Measurements from ENCODE around the gene SEMA4C.
"Not testable (repeated sequence)": the region's sequence is repeated elsewhere in the genome, so short reads cannot be mapped to it uniquely, and the experiment has no call there.

The SEMA4C gene

DNA sequence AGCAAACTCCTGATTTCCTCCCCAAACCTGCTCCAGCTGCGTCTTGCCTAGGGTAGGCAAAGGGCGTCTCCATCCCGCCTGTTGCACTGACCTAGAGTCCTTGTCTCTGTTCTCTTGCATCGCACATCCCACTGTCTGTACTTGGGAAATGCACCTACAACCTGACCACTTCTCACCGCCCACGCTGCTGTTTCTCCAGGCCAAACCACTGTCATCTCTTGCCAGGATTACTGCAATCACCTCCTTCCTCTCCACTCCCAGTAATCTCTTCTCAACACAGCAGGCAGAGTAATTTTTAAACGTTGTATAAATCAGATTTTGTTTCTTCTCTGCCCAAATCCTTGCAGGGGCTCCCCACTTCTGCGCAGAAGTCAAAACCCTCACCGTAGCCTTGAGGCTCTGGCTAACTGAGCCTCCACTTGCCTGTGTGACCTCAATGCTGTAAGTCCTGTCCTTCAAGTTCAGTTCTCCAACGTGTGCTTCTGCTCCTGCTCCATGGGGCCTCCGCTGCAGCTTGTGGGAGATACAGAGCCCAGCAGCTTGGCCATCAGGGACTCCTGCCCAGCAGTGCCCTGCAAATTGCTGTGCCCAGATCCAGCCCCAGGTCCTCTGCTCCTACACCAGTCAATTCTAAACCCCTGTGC, 27.7 kb upstream of the SEMA4C start:
- no peak for DNase-seq

DNA sequence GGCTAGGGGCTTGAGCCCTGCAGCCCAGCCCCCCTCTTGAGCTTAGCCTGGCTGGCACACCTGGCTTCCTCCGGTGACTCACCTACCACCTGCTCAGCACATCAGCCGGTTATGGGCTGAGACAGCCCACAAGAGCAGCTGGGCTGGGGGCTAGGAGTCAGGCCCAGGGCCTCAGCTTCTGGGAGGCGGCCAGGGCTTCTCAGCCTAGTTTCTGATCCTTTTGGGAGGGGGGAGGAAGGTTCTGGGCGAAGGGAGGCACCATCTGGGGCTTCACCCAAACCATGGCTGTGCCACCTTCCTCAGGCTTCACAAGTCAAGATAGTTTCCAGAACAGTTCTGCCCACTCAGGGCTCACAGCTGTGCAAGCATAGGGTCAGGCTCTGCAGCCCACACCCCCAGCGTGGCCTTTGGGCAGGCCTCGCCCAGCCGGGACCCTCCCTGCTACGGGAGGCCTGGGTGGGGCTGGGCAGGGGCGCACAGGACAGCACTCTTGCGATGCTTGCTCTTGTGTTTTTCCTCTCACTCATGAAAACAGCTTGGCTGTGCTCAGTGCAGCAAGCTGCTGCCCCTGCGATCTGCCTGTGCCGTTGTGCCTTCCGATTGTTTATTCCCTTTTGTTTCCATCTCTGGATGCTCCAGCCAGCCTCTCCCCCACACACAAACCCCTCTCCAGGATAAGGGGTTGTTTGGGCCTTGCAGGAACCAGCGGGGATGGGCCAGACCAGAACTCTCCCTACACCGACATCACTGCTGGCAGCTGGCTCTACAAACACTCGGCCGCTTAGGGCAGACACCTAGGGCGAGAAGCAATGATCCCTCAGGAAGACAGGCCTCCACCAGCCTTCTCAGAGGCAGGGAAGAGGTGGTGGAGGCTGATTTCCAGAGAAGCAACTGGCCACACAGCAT, 26.1 kb upstream of the SEMA4C start:
- DNase-seq: peak in 1 of 2 experiments; percentile 32

DNA sequence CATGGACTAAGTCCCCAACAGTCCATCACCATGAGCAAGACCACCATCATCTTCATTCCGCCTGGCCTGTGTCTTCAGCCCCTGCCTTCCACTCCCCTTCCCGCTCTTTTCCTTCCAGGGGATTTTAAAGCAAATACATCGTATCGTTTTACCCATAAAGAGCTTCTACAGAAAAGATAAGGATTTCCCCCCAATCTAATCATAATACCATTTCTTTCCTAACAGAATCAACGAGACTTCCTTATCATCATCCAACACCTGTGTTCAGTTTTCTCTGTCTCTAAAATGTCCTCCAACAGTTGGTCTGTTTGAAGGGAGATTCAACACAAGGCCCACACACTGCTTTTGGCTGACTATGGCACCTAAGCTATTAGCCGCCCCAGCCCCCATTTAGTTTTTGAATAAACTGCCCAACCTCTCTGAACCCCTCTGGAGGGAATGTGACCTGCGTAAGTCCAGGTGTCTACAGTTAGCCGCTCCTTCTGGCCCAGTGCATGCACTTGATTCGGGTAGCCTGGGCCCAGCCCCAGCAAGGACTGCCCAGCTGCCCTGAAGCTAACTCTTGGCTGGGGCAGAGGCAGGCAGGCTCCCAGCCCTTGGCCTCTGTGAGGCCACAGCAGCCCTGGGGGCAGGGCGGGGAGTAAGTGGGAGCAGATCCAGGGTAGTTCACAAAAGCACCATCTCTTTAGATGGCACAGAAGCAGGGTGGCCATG, 25.3 kb upstream of the SEMA4C start:
- DNase-seq: no peak

GRCh38 chr2:96894151-96894531, 24.3 kb upstream of the SEMA4C start:
- DNase-seq: peak in 1 of 2 experiments; percentile 9

DNA sequence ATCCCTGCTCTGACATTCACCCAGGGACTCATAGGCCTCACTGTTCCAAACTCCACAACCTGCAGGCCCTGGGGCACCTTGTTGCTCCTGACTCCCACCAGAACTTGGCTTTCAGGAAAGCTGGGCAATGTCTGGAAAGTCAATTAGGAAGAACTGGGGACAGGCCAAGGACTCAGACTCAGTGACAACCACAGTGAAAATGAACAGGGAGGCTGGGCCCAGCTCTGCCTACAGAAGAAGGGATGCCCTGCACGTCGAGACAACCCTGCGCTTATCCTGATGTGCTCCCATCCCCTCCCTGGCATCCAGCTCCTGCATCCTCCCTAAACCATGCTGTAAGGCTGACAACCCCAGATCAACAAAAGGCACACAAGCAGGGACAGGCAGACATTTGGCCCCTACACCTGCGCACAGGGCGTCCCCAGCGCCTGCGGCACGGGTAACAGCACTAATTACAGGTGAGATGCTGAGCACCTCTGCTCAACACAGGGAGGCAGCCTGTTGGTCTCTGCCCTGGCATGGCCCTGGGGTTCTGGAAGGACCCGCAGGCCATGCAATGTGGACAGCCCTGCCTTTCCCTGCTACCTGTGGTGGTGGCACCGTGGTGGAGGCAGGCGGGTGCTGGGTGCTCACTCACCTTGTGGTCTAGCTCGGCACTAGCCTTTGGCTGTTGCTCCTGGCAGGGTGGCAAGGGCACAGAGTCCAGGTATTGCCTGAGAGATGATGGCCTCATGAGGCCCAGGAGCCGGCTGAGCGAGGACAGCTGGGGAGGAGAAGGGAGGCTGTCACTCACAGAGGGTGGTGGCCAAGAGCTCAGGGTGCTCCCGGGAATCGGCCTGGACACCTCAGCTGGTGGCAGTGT, 23.6 kb upstream of the SEMA4C start:
- DNase-seq: no peak

GRCh38 chr2:96891591-96892333, 21.9 kb upstream of the SEMA4C start:
- DNase-seq: peak in 1 of 2 experiments; percentile 20

GRCh38 chr2:96890726-96891385, 21.0 kb upstream of the SEMA4C start:
- no peak for DNase-seq

DNA sequence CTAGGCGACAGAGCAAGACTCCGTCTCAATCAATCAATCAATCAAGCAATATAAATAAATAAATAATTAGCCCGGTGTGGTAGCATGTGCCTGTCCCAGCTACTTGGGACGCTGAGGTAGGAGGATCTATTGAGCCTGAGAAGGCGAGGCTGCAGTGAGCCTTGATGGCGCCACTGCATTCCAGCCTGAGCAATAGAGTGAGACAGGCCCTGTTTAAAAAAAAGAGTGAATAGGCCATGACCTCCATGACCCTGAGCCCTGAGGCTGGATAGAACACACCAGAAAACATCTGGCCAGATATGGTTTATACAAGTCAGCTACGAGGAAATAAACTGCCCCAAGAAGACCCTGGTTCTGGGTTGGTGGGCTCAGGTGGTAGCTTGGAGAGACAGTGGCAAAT, 20.4 kb upstream of the SEMA4C start:
- no peak for DNase-seq

DNA sequence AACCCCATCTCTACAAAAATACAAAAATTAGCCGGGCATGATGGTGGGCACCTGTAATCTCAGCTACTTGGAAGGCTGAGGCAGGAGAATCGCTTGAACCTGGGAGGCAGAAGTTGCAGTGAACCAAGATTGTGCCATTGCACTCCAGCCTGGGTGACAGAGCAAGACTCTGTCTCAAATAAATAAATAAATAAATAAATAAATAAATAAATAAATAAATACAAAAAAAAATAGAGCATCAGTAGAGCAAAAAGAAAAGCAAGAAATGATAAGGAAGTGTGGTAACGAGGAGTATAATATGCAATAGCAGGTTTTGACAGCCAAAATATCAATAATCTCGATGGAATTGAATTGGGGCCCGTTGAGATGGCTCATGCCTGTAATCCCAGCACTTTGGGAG, 19.6 kb upstream of the SEMA4C start:
- DNase-seq: not testable (repeated sequence)

DNA sequence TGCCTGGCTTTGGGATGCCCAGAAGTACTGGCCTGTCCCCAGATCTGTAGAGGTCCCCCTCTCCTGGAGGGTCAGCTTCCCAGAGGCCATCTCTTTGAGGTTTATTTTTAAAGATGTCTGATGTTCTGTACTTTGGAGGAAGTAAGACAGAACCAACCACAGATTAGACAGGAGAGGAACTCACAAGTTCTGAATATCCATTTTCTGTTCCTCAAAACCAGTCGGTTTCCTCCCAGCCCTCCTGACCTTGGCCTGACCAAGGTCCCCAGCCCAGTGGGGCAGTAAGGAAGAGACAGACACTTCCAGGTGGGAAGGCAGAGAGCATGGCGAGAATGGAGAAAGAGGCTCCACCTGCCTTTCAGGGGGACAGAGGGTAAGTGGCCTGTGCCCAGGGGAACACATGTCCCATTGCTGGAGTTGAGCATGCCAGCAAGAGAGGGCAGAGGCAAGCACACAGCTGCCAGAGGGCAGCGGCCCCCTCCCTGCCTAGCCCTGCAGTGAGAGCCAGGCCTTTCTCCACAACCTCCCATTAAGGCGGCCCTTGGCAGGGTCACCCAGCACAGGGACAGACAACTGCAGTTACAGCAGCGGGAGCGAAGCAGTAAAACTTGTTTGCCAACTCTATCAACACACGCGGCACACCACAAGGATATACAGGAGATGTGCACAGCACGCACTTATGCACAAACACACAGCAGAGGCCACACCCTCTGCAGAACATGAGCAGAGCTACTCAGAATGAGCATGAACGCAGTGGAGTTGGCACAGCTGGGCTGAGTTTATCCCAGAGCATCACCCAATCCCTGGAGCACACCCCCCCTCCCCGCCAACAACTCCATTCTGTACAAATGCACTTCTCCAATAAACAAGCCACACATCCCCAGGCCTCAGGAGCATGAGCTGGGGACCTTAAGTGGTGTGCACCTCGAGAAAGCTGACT, 18.5 kb upstream of the SEMA4C start:
- DNase-seq: no peak

- DNase-seq: no peak
Observed at GRCh38 chr2:96887493-96888012, 17.7 kb upstream of the SEMA4C start.

GRCh38 chr2:96885432-96886347, 15.8 kb upstream of the SEMA4C start:
- DNase-seq: no peak

DNA sequence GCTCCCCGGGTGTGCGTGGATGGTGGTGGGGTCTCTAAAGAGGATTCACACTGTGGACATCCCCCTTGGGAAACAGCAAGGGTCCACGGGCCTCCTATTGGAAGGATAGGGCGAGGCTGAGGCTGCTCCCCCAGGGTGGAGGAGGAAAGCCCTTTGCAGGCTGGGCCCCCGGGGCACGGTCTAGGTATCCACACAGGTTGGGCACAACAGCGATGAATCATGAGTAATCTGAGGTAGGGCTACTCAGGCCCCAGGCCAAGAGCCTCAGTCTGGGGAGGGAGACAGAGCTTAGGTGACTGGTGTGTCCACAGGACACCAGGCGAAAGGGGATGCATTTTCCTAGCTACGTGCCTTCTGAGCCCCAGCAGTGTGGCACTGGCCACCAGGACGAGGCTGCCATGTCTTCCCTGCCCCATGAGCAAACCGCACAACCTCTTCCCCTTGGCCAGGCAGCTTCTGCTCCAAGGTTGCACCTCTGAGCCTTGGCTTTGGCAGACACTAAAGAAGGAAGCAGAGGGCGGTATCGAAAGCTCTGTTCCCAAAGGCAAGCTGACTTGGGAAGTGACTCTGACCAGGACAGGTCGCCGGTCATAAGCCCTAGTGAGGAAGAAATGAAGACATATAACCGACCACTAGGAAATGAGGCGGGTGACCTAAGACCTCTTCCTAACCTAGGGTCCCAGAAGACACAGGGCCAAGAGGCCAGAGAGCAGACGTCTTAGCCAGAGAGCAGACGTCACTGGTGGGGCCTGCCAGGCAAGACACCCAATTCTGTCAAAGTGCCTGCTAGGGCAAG, 14.6 kb upstream of the SEMA4C start:
- no peak for DNase-seq

DNA sequence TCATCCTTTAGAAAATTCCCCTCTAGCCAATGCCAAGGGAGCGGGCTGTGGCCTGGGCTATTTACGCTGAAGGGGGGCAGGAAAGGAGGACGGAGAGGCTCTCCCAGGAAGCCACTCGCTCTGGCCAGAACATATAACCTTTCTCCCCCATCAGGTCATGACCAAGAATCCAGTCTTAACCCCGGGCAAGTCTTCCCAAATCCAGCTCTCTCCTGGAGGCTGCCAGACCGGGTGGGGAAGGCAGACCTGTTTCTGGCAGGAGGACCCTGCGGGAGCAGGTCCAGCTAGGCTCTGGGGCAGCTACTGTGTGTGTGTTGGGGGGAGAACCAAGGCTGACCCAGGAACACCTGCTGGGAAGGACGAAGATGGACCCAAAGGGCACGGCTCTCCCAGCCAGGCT, 13.4 kb upstream of the SEMA4C start:
- no peak for DNase-seq

DNA sequence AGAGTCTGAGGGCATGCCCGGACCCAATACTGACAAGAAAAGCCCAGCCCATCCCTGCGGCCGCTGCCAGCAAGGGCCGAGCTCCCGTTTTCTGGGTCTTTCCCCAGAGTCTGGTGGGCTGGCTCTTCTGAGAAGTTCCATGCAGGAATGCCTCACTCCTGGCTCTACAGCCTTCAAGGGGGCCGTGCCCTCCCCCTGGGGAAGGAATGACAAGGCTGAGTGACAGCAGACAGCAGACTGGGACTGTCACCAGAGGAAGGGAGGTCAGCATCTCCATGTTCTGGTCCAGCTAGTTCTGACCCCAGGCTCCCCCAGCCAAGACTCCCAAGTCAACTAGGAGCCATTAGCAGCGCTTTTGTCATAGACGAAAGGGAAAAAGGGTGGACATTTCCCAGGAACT, 13.0 kb upstream of the SEMA4C start:
- DNase-seq: no peak

- no peak for DNase-seq
Observed at GRCh38 chr2:96882230-96882629, 12.3 kb upstream of the SEMA4C start.

DNA sequence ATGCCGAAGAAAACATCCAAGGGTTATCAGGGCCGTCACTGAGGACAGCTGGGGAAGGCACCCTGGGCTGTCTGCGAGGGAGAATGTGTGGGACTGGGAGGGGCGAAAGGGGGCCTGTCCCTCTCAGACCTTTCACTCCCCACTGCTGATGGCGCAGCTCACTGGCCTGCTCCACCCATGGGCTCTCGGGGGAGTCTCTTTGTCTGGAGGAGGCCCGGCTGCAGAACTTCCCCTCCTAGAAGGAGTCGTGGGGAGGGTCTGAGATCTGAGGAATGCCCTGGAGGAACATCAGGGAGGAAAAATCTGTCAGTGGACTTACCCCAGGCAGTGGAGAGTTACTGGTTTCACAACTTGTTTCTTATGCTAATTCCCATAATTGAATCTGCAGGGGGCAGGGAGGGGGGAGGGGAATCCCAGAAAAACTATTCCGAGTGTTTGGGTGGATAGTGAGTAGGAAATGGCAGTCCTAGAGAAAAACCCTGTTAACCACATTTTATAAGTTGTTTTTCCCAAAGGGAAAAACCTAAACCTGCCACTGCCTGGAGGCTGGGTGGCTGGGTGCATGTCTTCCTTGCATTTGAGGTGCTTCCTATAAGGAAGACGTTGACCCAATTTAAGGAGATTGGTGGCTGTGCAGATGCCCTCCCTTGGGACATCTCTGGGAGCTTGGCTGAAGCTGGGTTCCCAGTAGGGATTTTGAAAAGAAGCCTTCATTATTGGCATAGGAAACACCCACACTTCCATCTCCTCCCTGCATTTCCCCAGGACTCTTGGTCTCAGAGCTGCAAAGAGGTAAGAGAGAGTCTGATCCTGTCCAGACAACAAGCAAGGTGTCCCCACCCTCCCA, 11.7 kb upstream of the SEMA4C start:
- no peak for DNase-seq

All from stimulated activated CD4-positive, alpha-beta T cell treated with anti-CD3 and anti-CD28 coated beads, Interleukin-4, amount 100 ng/mL, for 4 hours (primary cell).